Activated naive CD4-positive, alpha-beta T cell treated with anti-CD3 and anti-CD28 coated beads, Interleukin-2, amount 50 U/mL, for 16 hours (primary cell): ENCODE data around the gene INPP5J.

ENCODE experiments used
- DNase-seq: peaks from one replicate; pipeline ENCODE4 v3.0.0-alpha.2; 2020

The INPP5J gene

DNA sequence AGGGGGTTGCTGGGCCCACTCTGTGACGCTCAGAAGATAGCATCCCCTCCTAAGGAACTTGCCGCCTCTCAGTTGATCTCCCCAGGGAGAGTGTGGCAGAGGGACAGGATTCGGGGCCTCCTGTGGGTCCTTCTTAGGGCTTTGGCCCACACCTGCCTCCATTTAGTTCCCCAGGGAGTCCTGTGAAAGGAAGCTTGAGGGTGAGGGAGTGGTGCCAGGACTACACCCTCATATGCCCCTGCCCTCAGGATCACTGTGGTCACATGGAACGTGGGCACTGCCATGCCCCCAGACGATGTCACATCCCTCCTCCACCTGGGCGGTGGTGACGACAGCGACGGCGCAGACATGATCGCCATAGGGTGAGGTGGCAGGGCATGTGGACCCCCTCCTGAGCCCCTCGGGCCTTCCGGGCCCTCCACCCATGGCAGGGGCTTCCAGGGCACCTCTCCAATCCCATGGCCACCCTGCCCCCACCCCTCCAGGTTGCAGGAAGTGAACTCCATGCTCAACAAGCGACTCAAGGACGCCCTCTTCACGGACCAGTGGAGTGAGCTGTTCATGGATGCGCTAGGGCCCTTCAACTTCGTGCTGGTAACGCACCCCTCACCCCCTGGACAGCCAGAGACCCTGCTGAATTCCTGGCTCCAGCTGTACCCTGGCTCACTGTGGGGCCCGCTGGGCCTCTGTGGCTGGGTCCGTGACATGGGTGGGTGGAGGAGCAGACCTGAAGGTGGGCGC lies 3.5 kb downstream of the INPP5J start:
- no peak for DNase-seq

DNA sequence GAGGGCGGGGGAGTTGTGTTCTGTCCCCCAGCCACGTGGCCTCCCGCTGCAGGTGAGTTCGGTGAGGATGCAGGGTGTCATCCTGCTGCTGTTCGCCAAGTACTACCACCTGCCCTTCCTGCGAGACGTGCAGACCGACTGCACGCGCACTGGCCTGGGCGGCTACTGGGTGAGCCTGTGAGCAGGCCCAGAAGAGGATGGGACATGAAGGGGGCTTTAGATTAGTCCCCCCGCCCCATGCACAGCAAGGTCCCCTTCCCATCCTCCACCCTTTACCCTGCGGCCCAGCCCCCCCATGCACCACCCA lies 4.1 kb downstream of the INPP5J start:
- DNase-seq = no peak

DNA sequence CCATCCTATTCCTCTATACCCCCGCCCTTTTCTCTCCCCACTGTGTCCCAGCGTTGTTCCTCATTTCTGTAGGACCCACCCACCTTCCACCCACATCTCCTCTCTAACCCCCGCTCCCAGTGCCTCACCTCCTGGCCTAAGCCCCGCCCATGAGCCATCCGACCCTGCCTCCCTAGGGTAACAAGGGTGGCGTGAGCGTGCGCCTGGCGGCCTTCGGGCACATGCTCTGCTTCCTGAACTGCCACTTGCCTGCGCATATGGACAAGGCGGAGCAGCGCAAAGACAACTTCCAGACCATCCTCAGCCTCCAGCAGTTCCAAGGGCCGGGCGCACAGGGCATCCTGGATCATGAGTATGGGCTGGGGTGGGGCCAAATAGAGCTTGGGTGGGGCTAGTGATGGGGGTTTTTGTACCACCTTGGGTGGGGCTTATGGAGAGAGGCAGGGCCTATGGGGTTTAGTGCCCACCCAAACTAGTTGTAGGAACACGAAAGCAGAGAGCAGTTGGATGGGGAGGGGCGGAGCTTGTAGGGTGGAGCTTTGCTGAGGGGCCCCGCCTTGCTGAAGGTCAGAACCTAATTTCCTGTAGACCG lies 4.5 kb downstream of the INPP5J start:
- no peak for DNase-seq

DNA sequence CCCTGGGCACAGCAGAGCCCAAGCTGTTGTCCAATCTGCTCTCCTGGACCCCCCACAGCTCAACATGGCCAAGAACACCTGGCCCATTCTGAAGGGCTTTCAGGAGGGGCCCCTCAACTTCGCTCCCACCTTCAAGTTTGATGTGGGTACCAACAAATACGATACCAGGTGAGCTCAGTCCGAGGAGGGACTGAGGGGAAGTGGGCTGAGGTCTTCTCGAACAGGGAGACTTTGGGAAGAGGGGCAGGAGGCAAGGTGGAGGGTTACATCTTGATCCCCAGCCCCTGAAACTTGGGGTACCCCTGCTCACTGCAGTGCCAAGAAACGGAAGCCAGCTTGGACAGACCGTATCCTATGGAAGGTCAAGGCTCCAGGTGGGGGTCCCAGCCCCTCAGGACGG lies 5.4 kb downstream of the INPP5J start:
- no peak for DNase-seq

DNA sequence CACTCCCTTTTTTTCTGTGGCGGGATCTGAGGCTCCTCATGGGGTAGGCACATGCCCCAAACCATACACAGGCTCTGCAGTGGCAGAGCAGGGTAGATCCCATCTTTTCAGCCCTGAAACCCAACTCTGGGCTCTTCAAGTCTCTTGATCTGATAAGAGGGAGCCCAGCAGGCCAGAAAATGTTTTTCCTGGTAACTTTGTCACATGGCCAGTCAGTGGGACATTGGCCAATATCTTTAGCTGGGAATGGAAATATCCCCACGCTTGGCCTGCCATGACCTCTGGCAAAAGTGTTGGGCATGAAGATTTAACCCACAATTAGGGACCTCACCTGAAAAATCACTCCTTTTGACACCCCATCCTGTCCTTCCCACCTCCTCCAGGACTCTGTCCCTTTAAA lies 8.1 kb downstream of the INPP5J start:
- DNase-seq = no peak

DNA sequence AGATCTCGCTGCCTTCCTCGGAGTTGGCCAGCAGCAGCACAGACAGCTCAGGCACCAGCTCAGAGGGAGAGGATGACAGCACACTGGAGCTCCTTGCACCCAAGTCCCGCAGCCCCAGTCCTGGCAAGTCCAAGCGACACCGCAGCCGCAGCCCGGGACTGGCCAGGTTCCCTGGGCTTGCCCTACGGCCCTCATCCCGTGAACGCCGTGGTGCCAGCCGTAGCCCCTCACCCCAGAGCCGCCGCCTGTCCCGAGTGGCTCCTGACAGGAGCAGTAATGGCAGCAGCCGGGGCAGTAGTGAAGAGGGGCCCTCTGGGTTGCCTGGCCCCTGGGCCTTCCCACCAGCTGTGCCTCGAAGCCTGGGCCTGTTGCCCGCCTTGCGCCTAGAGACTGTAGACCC lies 11.1 kb downstream of the INPP5J start:
- no peak for DNase-seq

DNA sequence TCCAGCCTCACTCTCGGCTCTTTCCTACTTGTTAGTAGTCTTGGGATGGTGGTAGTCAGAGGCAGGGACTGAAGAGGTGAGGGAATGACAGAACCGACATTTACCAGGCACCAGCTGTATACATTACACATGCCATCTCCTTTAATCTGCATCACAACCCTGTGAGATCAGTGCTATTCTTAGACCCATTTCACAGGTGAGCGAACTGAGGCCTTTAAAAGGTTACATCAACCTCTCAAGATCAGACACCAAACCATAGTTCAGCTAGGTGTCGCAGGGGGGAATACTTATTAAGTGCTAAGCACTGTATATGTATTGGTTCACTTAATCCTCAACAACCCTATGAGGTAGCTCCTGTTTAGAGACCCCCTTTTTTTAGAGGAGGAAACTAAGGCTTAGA lies 11.9 kb downstream of the INPP5J start:
- no peak for DNase-seq

DNA sequence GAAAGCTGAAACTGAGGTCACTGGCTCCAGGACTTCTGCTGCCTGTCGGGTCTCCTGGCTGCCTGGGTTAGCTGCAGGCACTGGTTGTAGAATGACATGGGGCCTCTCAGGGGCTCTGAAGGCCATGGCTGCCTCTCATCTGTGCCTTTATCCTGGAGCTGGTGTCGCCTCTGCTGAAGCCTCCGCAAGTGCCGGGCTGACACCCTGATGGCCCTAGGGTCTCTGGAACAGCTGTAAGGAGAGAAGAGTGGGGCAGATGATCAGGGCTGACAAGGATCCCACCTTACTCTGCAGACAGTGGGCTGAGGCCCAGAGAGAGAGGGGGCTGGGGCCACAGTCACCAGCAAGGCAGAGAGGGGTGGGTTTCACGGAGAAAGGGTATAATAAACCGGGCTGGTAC lies 12.9 kb downstream of the INPP5J start:
- no peak for DNase-seq

DNA sequence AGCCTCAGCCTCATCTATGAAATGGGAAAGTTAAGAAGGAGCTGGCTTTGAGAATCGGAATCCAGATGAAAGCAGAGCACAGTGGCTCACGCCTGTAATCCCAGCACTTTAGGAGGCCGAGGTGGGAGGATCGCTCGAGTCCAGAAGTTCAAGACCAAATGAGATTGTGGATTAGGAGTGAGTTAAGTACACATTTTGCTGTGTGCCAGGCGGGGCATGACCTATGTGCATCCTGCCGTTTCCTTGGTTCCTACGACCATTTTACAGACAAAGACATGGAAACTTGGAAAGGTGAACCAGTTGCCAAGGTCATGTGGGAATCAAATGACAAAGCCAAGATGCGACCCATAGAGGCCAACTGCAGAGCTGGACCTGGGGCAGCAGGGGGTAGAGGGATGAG lies 13.4 kb downstream of the INPP5J start:
- no peak for DNase-seq

DNA sequence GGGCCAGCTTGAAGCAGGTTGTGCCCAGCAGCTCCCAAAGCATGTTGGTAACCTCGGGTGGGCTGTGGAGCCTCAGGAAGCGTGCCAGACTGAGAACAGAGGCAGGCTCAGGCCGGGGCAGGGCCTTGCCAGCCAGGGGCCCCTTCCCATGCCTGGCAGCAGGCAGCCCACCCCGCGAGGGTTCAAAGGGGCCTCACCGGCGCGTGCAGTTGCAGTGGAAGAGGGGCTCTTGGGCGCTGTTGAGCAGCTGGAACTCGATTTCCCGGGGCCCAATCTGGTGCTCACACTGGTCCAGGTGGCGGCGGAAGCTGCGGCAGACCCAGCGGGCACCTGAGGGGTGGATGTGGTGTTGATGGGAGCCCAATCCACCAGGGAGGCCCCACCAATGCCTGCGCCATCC lies 13.9 kb downstream of the INPP5J start:
- DNase-seq = no peak

DNA sequence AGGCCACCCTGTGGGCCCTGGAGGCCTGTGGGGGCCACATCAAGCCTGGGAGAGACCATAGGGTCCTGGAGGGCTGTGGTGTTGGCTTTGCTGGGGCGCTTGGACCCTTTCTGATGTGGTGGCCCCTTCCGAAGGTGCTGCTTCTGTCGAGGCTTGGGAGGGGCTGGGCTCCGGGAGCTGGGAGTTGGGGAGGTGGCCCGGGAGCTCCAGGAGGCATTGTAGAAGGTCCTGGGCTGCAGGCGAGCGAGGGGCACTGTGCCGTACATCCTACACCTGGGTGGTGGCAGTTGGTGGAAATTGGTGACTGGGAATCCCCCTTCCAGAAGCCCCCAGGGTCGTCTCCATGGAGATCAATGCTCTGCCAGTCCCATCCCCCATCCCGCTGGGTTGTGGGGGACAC lies 15.0 kb downstream of the INPP5J start:
- DNase-seq = no peak

DNA sequence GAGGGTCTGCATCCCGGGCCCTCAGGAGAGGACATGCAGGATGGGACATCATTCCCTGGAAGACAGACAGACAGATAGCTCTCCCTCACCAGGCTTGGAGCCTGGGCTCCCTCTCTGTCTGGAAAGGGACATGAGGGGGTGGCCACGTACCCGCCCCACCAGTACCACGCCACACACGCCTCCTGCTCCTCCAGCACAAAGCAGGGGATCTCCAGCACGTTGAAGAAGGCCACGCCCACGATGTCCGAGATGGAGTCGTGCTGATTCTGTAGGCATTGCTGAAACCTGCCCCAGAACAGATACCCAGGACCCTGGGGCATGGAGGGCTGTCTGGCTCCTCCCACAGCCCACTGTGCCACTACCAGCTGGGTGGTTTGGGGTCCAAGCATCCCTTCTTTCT lies 15.4 kb downstream of the INPP5J start:
- no peak for DNase-seq

DNA sequence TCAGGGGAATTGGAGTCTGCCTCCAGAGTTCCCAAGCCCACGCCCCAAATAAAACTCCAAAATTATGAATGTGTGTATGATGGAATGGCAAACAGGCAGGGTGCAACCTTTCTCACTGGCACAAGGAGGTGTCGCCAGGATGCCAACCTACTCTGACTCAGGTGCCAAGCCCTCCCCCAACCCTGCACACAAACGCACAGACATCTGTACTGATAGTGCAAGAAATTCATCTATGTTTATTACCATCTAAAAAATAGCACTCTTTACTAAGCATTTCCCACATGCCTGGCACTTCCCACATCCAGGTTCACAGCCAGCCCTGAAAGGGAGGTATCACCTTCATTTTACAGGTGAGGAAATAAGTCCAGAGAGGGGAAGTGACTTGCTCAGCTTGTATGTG lies 16.3 kb downstream of the INPP5J start:
- no peak for DNase-seq

DNA sequence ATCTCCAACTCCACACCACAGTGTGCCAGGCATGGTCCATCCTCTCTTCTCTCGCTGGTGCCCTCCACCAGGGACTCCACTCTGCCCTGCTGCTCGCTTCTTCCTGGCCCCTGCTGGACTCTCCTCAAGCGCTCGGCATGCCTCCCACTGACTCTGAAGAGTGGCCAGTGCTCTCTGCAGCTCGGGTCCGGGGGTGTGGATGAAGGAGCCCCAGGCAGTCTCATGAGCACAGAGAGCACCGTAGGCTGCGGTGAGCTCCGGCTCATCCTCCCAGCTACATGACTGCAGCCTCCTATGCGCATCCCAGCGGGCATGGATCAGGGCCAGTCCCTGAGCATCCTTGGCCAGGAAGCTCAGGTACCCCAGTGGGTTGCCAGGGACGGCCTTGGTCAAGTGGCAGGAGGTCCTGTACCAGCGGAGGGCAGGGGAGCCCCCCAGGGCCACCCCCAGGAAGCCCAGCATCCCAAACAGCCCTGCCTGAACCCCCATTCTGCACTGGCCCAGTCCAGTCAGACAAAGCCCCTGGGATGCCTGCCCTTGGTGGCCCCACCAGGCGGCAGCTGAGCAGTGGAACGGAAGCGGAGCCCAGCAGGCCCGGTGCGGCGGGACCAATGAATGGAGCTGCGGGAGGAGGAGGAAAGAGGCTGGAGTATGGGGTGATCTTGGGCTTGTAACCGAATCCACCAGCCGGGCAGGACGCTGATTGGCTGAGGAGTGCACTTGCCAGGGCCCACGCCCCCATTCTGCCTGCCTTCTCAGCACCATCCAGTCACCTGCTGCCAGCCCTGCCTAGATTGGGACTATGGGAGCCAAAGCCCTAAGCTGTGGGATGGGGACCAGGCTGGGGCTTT lies 17.3 kb downstream of the INPP5J start, which contains the start of gene PLA2G3:
Gene PLA2G3, minus strand, starts transcription at position 643 of the 851 bp plus-strand sequence. Its CDS starts 154 bp downstream, at position 489.
- no peak for DNase-seq

DNA sequence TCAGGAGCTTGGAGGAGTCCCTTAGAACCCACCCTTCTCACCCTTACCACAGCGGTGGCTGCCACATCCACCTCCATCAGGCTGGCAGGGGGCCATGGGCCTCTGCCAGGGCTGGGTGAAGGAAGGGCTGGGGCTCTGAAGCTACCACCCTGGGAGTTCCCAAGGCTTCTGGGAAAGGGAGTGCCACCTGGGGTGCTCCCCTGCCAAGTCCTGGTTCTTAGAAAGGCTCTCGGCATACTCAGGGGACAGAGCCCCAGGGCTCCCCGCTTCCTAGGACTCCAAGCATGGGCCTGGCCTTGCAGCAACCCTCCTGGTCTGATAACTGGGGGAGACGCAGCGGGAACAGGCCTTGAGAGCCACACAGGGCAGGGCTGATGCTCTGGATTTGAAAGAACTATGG lies 18.0 kb downstream of the INPP5J start:
- DNase-seq = no peak

DNA sequence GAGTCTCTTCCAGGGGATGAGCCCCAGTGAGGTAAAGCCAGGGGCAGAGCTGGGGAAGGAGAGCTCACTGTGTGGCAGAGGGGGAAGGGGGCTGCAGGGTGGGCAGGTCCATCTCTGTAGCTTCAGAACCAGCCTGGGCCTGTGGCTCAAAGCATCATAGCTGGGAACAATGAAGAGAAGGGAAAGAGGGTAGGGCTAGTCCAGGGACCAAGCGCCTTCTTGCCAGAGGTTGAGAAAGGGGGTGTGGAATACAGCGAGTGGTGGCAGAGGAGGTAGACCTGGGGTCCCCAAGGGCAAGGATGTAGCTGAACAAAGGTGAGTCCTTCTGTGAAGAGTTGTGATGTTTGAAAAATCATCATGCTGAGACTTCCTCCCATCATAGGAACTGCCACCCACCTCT lies 18.8 kb downstream of the INPP5J start:
- DNase-seq = no peak

DNA sequence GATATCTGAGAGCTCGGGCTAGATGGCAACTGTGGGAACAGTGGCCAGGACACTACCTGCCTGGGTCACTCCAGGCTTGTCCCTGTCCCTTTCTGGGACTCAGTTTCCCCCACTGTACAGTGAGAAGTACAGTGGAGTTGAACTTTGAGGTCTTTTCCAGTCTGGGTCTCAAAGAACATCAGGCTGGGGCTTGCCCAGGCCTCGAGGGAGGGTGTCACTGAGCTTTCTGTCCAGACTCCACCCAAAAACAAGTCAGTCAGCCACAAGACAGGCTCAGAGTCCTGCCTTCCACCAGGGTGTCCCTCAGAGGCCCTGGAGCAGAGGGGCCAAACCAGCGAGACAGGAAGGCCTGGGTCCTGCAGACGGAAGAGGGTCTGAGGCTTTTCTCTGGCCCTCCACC lies 19.5 kb downstream of the INPP5J start:
- no peak for DNase-seq

DNA sequence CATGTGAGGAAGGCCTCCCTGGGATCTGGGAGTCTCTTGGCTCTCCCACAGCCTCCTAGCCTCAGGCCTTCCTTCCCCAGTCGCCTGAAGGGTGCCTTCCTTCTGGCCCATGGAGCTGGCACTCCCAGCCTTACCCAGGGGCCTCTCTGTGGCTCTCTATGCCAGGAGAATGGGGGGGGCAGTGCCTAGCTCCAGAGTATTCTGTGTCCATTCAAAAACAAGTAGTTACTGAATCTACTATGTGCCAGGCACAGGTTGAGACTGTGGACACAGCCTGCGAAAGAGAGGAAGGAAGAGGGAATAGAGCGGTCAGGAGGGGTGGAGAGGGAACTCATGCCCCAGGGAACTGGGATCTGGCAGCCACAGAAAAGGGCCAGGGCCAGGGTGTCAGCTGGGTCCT lies 20.3 kb downstream of the INPP5J start:
- DNase-seq = no peak

DNA sequence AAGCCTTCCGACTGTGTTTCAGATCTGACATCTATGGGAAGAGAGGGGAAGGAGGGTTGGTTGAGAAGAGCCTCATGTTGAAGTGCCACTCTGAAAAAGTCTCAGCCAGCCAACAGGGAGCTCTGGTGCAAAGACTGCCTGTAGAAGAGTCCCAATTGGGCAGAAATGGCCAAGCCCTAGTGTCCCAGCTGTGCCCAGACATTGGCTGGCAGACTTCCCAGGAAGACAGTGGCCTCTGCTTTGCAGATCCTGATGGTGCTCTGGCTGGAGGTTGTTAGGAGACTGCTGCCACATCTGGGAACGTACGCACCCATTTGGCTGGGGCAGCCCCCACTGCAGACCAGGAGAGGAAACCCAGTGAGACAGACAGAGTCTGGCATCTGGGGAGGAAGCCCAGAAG lies 20.8 kb downstream of the INPP5J start:
- no peak for DNase-seq

DNA sequence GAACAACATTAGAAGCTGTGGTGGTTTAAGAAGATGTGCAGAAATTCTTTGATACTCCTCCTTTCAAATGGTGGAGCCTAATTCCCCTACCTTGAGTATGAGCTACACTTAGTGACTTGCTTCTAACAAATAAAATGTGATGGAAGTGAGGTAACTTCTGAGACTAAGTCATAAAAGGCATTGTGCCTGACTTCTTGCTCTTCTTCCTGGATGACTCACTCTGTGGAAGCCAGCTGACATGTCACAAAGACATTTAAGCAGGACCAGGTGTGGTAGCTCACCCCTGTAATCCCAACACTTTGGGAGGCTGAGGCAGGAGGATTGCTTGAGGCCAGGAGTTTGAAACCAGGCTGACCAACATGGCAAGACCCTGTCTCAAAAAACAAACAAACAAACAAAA lies 21.5 kb downstream of the INPP5J start:
- DNase-seq = no peak

DNA sequence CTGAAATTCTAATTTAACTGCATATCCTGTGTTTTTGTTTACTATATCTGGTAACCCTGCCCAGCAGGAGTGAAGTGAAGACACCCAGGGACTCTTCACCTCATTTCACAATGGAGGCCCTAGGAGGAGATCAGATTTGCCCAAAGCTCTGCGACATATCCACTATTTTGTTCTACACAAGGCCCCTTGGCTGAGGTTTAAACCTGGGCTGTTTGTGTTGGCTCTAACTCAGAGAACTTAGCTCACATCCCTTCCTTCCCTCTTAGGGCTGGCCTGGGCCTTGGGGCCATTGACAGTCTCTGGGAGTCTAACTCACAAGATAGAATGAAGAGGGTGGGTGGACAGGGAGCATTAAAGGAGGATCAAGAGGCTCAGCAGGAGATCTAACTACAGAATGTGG lies 25.7 kb downstream of the INPP5J start:
- DNase-seq = no peak

DNA sequence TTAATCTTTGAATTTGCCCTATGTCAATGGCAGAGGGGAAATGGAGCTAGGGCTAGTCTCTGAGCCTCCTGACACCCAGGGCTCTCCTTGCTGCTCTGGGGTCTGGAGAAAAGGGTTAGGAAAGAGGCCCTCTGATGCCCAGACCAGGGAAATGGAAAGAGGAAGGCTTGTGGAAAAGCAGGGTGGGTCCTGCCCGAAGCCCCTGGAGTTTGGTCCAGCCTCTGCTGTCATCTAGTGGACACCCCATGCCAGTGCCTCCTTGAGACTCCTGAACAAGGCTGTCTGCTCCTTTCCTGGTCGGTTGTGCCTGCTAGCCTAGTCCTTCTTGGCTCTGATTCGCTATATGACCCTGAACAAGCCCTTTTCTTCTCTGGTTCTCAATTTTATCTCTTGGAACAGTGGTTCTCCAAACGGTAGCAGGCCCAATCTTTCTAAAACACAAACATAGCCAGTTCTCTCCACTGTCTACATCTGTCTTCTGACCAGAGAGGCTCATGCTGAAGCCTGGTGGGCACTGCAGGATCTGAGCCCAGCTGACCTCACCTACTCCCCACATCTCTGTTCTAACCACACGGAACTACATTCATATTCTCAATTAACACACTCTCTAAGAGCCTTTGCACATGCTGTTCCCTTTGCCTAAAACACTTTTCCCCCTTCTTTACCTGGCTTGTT lies 26.3 kb downstream of the INPP5J start:
- peak; percentile 42 for DNase-seq

DNA sequence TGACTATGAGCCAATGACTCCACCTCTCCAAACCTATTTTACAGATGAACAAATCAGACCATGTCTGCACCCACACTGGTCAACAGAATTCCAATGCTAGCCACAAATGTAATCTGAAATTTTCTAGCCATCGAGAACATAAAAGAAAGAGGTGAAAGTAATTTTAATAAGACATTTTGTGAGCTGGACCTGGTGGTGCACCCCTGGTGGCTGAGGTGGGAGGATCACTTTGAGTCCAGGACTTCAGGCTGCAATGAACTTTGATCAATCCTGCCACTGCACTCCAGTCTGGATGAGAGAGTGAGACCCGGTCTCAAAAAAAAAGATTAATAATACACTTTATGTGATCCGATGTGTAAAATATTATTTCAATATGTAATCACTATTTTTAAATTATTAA lies 27.8 kb downstream of the INPP5J start:
- DNase-seq = no peak

DNA sequence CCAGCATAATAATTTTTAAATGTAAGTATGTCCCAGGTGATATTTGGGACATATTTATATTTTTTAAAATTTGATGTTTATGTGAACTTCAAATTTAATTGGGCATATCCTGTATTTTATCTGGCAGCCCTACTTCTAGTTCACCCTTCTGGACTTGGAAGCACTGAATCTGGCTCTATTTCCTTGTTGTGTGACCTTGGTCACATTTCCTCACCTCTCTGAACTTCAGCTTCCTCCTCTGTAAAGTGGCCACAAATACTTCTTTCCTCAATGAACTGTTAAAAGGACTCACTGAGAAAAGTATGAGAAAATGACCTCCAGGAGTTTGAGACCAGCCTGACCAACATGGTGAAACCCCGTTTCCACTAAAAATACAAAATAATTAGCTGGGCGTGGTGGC lies 29.1 kb downstream of the INPP5J start:
- no peak for DNase-seq
